Neural progenitor cell (in vitro differentiated cells): ENCODE results near the gene TKFC. TPM values are rescaled to one million over a fixed set of nuclear protein-coding genes. Genes with fewer than 3 reads are reported as not detected.

ENCODE experiments used
- DNase-seq: peaks from one replicate; pipeline ENCODE4 v3.0.0-alpha.2; 2016; ENCODE audit warnings: low spot score
- H2AFZ ChIP-seq: fragments of 200-600 bp; sonication (generic); replicated peaks from 2 replicates; pipeline ENCODE4 v1.6.1; 2016; ENCODE audit warnings: antibody characterized with exemption
- H3F3A ChIP-seq: fragments of 200-600 bp; sonication (generic); 2 replicates; pipeline ENCODE4 v1.6.1; 2016; ENCODE audit warnings: antibody characterized with exemption, low read depth
- H3K27ac ChIP-seq: fragments of 200-600 bp; sonication (generic); 2 replicates; pipeline ENCODE4 v1.5.1; 2016; ENCODE audit warnings: mild to moderate bottlenecking
- H3K27me3 ChIP-seq: fragments of 200-600 bp; sonication (generic); 2 replicates; pipeline ENCODE4 v1.6.1; 2016; ENCODE audit warnings: mild to moderate bottlenecking, moderate library complexity
- H3K36me3 ChIP-seq: fragments of 200-600 bp; sonication (generic); 2 replicates; pipeline ENCODE4 v1.5.1; 2016
- H3K4me1 ChIP-seq: fragments of 200-600 bp; sonication (generic); 2 replicates; pipeline ENCODE4 v1.6.1; 2016; ENCODE audit warnings: mixed run types
- H3K4me2 ChIP-seq: fragments of 200-600 bp; sonication (generic); 2 replicates; pipeline ENCODE4 v1.6.1; 2016
- H3K4me3 ChIP-seq: fragments of 200-600 bp; sonication (generic); 2 replicates; pipeline ENCODE4 v1.5.1; 2016
- H3K79me2 ChIP-seq: fragments of 200-600 bp; sonication (generic); 2 replicates; pipeline ENCODE4 v1.6.1; 2016; ENCODE audit warnings: low read depth
- H3K9ac ChIP-seq: fragments of 200-600 bp; sonication (generic); 2 replicates; pipeline ENCODE4 v1.6.1; 2016
- H3K9me3 ChIP-seq: fragments of 200-600 bp; sonication (generic); 2 replicates; pipeline ENCODE4 v1.5.1; 2016; ENCODE audit warnings: low read depth
- H4K20me1 ChIP-seq: fragments of 200-600 bp; sonication (generic); 2 replicates; pipeline ENCODE4 v1.6.1; 2016; ENCODE audit warnings: low read depth
- H3K27ac Mint-ChIP-seq: 3 replicates; pipeline ENCODE4 v1.8.0; 2021; ENCODE audit warnings: mixed read lengths
- H3K27me3 Mint-ChIP-seq: 2 replicates; pipeline ENCODE4 v1.8.0; 2022; ENCODE audit warnings: low read depth, mild to moderate bottlenecking, inconsistent platforms, moderate library complexity, mixed read lengths; ENCODE audit not compliant: insufficient read depth
- H3K36me3 Mint-ChIP-seq: 3 replicates; pipeline ENCODE4 v1.8.0; 2021; ENCODE audit warnings: mixed read lengths
- H3K4me1 Mint-ChIP-seq: 3 replicates; pipeline ENCODE4 v1.8.0; 2021; ENCODE audit warnings: mixed read lengths
- H3K4me3 Mint-ChIP-seq: 3 replicates; pipeline ENCODE4 v1.8.0; 2021; ENCODE audit warnings: mild to moderate bottlenecking, moderate library complexity, mixed read lengths
- H3K9me3 Mint-ChIP-seq: 3 replicates; pipeline ENCODE4 v1.8.0; 2020; ENCODE audit warnings: mixed read lengths
- CTCF ChIP-seq: fragments of 200-600 bp; sonication (generic); IDR thresholded peaks from 2 replicates; pipeline ENCODE4 v1.5.1; 2017; ENCODE audit warnings: antibody characterized with exemption, mild to moderate bottlenecking
- EZH2 ChIP-seq: fragments of 200-600 bp; sonication (generic); IDR thresholded peaks from 2 replicates; pipeline ENCODE4 v1.6.1; 2017; ENCODE audit warnings: antibody characterized with exemption, mild to moderate bottlenecking, moderate library complexity
- EZH2phosphoT487 ChIP-seq: fragments of 200-600 bp; sonication (generic); IDR thresholded peaks from 2 replicates; pipeline ENCODE4 v1.6.1; 2017; ENCODE audit warnings: antibody characterized with exemption
- total RNA-seq: library from RNA; depleted of rRNA; stranded (reverse); fragments of >200 nt; gene quantifications from 2 replicates; pipeline ENCODE4 v1.2.3, GENCODE V29; 2015; ENCODE audit warnings: low replicate concordance

The TKFC gene
- total RNA-seq, 1 donor from 2014 or later, result 27.3 TPM

- Mint-ChIP-seq H3K27me3 (peaks cover 3% of the 10 kb centered on the region), H3K9me3 (no peaks in the 10 kb centered on the region), H3K27ac (peak overlapping the region; percentile 67), H3K36me3 (peaks cover 5% of the 10 kb centered on the region), H3K4me1 (no peaks in the 10 kb centered on the region), H3K4me3 (no peak overlapping the region)
- Histone ChIP-seq H3K79me2 (no peaks in the 10 kb centered on the region), H3K9me3 (no peaks in the 10 kb centered on the region), H3K4me3 (no peak overlapping the region), H3K27me3 (no peaks in the 10 kb centered on the region), H3K4me1 (no peaks in the 10 kb centered on the region), H3F3A (no peaks in the 10 kb centered on the region), H3K9ac (no peak overlapping the region), H3K4me2 (no peak overlapping the region), H3K36me3 (no peaks in the 10 kb centered on the region), H4K20me1 (no peaks in the 10 kb centered on the region), H2AFZ (no peak overlapping the region), H3K27ac (no peak overlapping the region)
- no peak for DNase-seq
- TF ChIP-seq EZH2phosphoT487, result no peak
- no peak for TF ChIP-seq EZH2
- no peak for TF ChIP-seq CTCF
Observed at GRCh38 chr11:61349916-61350315, 16.9 kb downstream of the TKFC start.

- Mint-ChIP-seq H3K9me3 (no peaks in the 10 kb centered on the region), H3K36me3 (peaks cover 7% of the 10 kb centered on the region), H3K27me3 (peaks cover 3% of the 10 kb centered on the region), H3K4me1 (no peaks in the 10 kb centered on the region), H3K4me3 (no peak overlapping the region), H3K27ac (no peak overlapping the region)
- Histone ChIP-seq H3K9me3 (no peaks in the 10 kb centered on the region), H3F3A (no peaks in the 10 kb centered on the region), H4K20me1 (no peaks in the 10 kb centered on the region), H3K79me2 (no peaks in the 10 kb centered on the region), H3K27ac (no peak overlapping the region), H3K27me3 (no peaks in the 10 kb centered on the region), H3K4me3 (no peak overlapping the region), H3K4me1 (no peaks in the 10 kb centered on the region), H3K9ac (no peak overlapping the region), H3K36me3 (no peaks in the 10 kb centered on the region), H2AFZ (no peak overlapping the region), H3K4me2 (no peak overlapping the region)
- no peak for TF ChIP-seq EZH2
- TF ChIP-seq CTCF, result no peak
- TF ChIP-seq EZH2phosphoT487, result no peak
- DNase-seq, result no peak
Observed at GRCh38 chr11:61350336-61350735, 17.3 kb downstream of the TKFC start.

- H3K9me3 Mint-ChIP-seq, result no peaks in the 10 kb centered on the region
- no peaks in the 10 kb centered on the region for H3K79me2 ChIP-seq
- DNase-seq, result no peak
- no peaks in the 10 kb centered on the region for H3K9me3 ChIP-seq
- H3F3A ChIP-seq, result no peaks in the 10 kb centered on the region
- H3K4me3 Mint-ChIP-seq, result no peak overlapping the region
- H3K9ac ChIP-seq, result no peak overlapping the region
- peaks cover 7% of the 10 kb centered on the region for H3K36me3 Mint-ChIP-seq
- no peaks in the 10 kb centered on the region for H3K27me3 ChIP-seq
- no peak overlapping the region for H3K4me2 ChIP-seq
- H3K27me3 Mint-ChIP-seq, result peaks cover 4% of the 10 kb centered on the region
- no peaks in the 10 kb centered on the region for H3K4me1 ChIP-seq
- no peak overlapping the region for H3K4me3 ChIP-seq
- no peaks in the 10 kb centered on the region for H4K20me1 ChIP-seq
- no peak for TF ChIP-seq EZH2phosphoT487
- H3K27ac Mint-ChIP-seq, result no peak overlapping the region
- H3K27ac ChIP-seq, result no peak overlapping the region
- H3K36me3 ChIP-seq, result no peaks in the 10 kb centered on the region
- H2AFZ ChIP-seq, result no peak overlapping the region
- no peaks in the 10 kb centered on the region for H3K4me1 Mint-ChIP-seq
Observed at GRCh38 chr11:61350803-61351202, 17.8 kb downstream of the TKFC start.

- Histone ChIP-seq H4K20me1 (no peaks in the 10 kb centered on the region), H3K36me3 (no peaks in the 10 kb centered on the region), H3K9ac (no peak overlapping the region), H3K4me3 (no peak overlapping the region), H3K4me2 (no peak overlapping the region), H3F3A (no peaks in the 10 kb centered on the region), H3K79me2 (no peaks in the 10 kb centered on the region), H2AFZ (no peak overlapping the region), H3K27me3 (no peaks in the 10 kb centered on the region), H3K27ac (no peak overlapping the region), H3K9me3 (no peaks in the 10 kb centered on the region), H3K4me1 (no peaks in the 10 kb centered on the region)
- H3K36me3 Mint-ChIP-seq, result peaks cover 9% of the 10 kb centered on the region
- peaks cover 4% of the 10 kb centered on the region for H3K27me3 Mint-ChIP-seq
- H3K4me3 Mint-ChIP-seq, result no peak overlapping the region
- DNase-seq, result no peak
- TF ChIP-seq CTCF (no peak), EZH2 (no peak), EZH2phosphoT487 (no peak)
- H3K27ac Mint-ChIP-seq, result no peak overlapping the region
- H3K4me1 Mint-ChIP-seq, result no peaks in the 10 kb centered on the region
- H3K9me3 Mint-ChIP-seq, result no peaks in the 10 kb centered on the region
Observed at GRCh38 chr11:61352038-61352437, 19.0 kb downstream of the TKFC start.
